ENCODE data around the gene BNC2.
A peak's percentile ranks its signal among the peaks of the same experiment; 100 is the strongest.

BNC2 gene

DNA sequence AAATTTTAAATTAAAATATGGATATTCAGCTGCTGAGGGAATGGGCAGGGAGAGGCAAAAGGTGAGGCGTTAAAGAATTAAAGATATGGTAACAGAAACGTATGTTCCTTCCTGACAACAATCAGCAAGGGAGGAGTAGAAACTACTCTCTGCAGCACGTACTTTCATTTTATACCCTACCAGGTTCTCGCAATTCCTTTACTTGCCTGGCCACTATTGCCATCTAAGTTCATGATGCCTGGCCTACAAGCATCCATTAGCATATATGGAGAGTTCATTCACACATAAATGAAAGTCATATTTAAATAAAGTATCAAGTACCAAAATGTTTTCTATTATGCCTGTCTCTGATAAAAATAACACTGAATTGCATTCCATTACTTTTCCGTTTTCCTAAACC is 125.1 kb downstream of the BNC2 start:
- H3K4me3 ChIP-seq (ENCODE audit: low read length): no peak overlapping the region
- H3K79me2 ChIP-seq (ENCODE audit: low read length): no peaks in the 10 kb centered on the region
- no peaks in the 10 kb centered on the region for H3F3A ChIP-seq (ENCODE audit: insufficient read depth, low read length)
- DNase-seq: no peak
- no peak overlapping the region for H3K4me2 ChIP-seq (ENCODE audit: low read depth, low read length)
- no peak overlapping the region for H3K9ac ChIP-seq (ENCODE audit: low read length)
- H2AFZ ChIP-seq (ENCODE audit: low read length): no peak overlapping the region
- no peaks in the 10 kb centered on the region for H3K9me3 ChIP-seq (replicated peaks; ENCODE audit: insufficient read depth, low read length)
- H3K9me2 ChIP-seq (replicated peaks; ENCODE audit: insufficient read depth, low read length): no peaks in the 10 kb centered on the region
- no peaks in the 10 kb centered on the region for H3K27me3 ChIP-seq (replicated peaks; ENCODE audit: insufficient read depth, low read length)
- no peaks in the 10 kb centered on the region for H4K20me1 ChIP-seq (ENCODE audit: insufficient read depth, low read length)
- no peak overlapping the region for H3K27ac ChIP-seq (ENCODE audit: low read length)
- no peaks in the 10 kb centered on the region for H3K36me3 ChIP-seq (replicated peaks; ENCODE audit: insufficient read depth, low read length)
- TF ChIP-seq, protein P1, sequence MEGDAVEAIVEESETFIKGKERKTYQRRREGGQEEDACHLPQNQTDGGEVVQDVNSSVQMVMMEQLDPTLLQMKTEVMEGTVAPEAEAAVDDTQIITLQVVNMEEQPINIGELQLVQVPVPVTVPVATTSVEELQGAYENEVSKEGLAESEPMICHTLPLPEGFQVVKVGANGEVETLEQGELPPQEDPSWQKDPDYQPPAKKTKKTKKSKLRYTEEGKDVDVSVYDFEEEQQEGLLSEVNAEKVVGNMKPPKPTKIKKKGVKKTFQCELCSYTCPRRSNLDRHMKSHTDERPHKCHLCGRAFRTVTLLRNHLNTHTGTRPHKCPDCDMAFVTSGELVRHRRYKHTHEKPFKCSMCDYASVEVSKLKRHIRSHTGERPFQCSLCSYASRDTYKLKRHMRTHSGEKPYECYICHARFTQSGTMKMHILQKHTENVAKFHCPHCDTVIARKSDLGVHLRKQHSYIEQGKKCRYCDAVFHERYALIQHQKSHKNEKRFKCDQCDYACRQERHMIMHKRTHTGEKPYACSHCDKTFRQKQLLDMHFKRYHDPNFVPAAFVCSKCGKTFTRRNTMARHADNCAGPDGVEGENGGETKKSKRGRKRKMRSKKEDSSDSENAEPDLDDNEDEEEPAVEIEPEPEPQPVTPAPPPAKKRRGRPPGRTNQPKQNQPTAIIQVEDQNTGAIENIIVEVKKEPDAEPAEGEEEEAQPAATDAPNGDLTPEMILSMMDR (IDR thresholded peaks at IDR 0.05; ENCODE audit: low read length): no peak
- TF ChIP-seq EZH2phosphoT487 (IDR thresholded peaks at IDR 0.05; ENCODE audit: low read length) (no peak), EZH2 (optimal IDR thresholded peaks at IDR 0.05; ENCODE audit: low read depth, low read length) (no peak)
- H3K4me1 ChIP-seq (ENCODE audit: low read length): no peaks in the 10 kb centered on the region

DNA sequence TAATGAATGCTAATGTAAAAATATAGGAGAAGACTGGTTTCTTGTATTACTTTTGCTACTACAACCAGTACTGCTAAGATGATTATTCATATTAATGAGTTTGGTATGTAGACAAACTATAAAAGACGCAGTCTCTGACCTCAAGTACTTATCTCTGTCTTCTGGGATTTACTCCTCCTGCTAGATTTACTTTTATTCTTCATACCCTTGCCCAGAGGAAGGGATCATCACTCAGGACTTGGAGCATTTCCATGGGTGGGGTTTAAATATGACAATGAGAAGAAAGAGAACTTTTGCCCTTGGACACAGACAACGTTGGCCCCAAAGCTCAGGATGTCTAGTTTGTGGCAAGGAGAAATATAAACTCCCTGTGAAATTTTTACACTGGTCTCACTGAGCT is 126.1 kb downstream of the BNC2 start:
- no peak for DNase-seq
- Histone ChIP-seq H3K4me2 (ENCODE audit: low read depth, low read length) (no peak overlapping the region), H3K36me3 (replicated peaks; ENCODE audit: insufficient read depth, low read length) (no peaks in the 10 kb centered on the region), H2AFZ (ENCODE audit: low read length) (no peak overlapping the region), H3K4me3 (ENCODE audit: low read length) (no peak overlapping the region), H3K9me2 (replicated peaks; ENCODE audit: insufficient read depth, low read length) (no peaks in the 10 kb centered on the region), H3K27ac (ENCODE audit: low read length) (no peak overlapping the region), H3F3A (ENCODE audit: insufficient read depth, low read length) (no peaks in the 10 kb centered on the region), H3K27me3 (replicated peaks; ENCODE audit: insufficient read depth, low read length) (no peaks in the 10 kb centered on the region), H4K20me1 (ENCODE audit: insufficient read depth, low read length) (no peaks in the 10 kb centered on the region), H3K4me1 (ENCODE audit: low read length) (no peaks in the 10 kb centered on the region), H3K9me3 (replicated peaks; ENCODE audit: insufficient read depth, low read length) (no peaks in the 10 kb centered on the region), H3K9ac (ENCODE audit: low read length) (no peak overlapping the region), H3K79me2 (ENCODE audit: low read length) (no peaks in the 10 kb centered on the region)
- TF ChIP-seq EZH2phosphoT487 (IDR thresholded peaks at IDR 0.05; ENCODE audit: low read length): no peak
- TF ChIP-seq, protein P1 (IDR thresholded peaks at IDR 0.05; ENCODE audit: low read length): no peak
- TF ChIP-seq EZH2 (optimal IDR thresholded peaks at IDR 0.05; ENCODE audit: low read depth, low read length): no peak

DNA sequence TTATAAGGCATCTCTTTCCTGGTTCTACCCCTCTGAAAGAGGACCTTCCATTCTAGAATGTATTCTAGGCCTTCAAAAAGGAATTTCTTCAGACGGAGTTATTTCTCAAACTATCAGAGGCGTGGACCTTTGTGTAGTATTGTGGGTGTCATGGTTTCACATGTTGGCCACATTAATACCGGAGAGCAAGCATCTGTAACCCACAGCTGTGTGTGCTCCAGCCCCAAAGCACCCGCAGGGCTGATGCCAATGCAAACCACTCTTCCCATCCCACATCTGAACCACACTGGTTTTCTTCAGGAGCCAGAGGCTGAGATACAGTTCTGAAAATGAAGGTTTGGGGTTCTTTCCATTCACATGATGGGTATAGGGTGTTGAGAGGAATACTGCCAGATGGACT is 127.1 kb downstream of the BNC2 start:
- Histone ChIP-seq H3K4me3 (ENCODE audit: low read length) (no peak overlapping the region), H3K4me2 (ENCODE audit: low read depth, low read length) (no peak overlapping the region), H2AFZ (ENCODE audit: low read length) (no peak overlapping the region), H3K27ac (ENCODE audit: low read length) (no peak overlapping the region), H3K36me3 (replicated peaks; ENCODE audit: insufficient read depth, low read length) (no peaks in the 10 kb centered on the region), H3K9me2 (replicated peaks; ENCODE audit: insufficient read depth, low read length) (no peaks in the 10 kb centered on the region), H3K79me2 (ENCODE audit: low read length) (no peaks in the 10 kb centered on the region), H3K27me3 (replicated peaks; ENCODE audit: insufficient read depth, low read length) (no peaks in the 10 kb centered on the region), H3K4me1 (ENCODE audit: low read length) (no peaks in the 10 kb centered on the region), H4K20me1 (ENCODE audit: insufficient read depth, low read length) (no peaks in the 10 kb centered on the region), H3K9ac (ENCODE audit: low read length) (no peak overlapping the region), H3F3A (ENCODE audit: insufficient read depth, low read length) (no peaks in the 10 kb centered on the region), H3K9me3 (replicated peaks; ENCODE audit: insufficient read depth, low read length) (no peaks in the 10 kb centered on the region)
- TF ChIP-seq EZH2 (optimal IDR thresholded peaks at IDR 0.05; ENCODE audit: low read depth, low read length): no peak
- TF ChIP-seq, protein P1 (IDR thresholded peaks at IDR 0.05; ENCODE audit: low read length): no peak
- TF ChIP-seq EZH2phosphoT487 (IDR thresholded peaks at IDR 0.05; ENCODE audit: low read length): no peak
- peak; percentile 53 for DNase-seq

Data from MM.1S (cell line).